ENCODE data around the gene SYNGR4.

DNA sequence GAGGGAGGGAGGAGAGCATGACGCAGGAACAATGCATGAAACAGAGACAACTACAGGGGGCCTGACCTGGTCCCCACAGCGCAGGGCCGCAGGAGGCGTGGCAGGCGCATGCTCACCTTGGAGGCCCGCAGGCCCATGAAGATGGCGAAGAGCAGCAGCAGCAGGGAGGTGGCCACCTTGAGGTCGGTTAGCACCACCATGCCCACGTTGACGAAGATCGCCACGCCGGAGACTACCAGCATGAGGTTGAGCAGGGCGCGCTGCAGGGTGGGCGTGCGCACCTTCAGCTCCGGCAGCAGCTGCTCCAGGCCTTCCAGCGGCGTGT, 21.8 kb upstream of the SYNGR4 start:
- TF ChIP-seq, protein P1, sequence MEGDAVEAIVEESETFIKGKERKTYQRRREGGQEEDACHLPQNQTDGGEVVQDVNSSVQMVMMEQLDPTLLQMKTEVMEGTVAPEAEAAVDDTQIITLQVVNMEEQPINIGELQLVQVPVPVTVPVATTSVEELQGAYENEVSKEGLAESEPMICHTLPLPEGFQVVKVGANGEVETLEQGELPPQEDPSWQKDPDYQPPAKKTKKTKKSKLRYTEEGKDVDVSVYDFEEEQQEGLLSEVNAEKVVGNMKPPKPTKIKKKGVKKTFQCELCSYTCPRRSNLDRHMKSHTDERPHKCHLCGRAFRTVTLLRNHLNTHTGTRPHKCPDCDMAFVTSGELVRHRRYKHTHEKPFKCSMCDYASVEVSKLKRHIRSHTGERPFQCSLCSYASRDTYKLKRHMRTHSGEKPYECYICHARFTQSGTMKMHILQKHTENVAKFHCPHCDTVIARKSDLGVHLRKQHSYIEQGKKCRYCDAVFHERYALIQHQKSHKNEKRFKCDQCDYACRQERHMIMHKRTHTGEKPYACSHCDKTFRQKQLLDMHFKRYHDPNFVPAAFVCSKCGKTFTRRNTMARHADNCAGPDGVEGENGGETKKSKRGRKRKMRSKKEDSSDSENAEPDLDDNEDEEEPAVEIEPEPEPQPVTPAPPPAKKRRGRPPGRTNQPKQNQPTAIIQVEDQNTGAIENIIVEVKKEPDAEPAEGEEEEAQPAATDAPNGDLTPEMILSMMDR (IDR thresholded peaks at IDR 0.05): no peak
- no peak for TF ChIP-seq EP300 (IDR thresholded peaks at IDR 0.05)
- TF ChIP-seq POLR2AphosphoS5 (IDR thresholded peaks at IDR 0.05): no peak

Measured in upper lobe of left lung (tissue), 4 donors.